HEK293T (cell line): ENCODE results near the gene NTN1.

Experiments
- FOXA1 ChIP-seq: fragments of 450-650 bp; IDR thresholded peaks from 2 replicates; pipeline ENCODE4 v1.6.1; 2016; ENCODE audit warnings: mild to moderate bottlenecking
- LEF1 ChIP-seq: fragments of 450-650 bp; IDR thresholded peaks from 2 replicates; pipeline ENCODE4 v1.6.1; 2017; ENCODE audit warnings: mild to moderate bottlenecking, borderline replicate concordance
- NFRKB ChIP-seq: fragments of 450-650 bp; IDR thresholded peaks from 2 replicates; pipeline ENCODE4 v1.6.1; 2016; ENCODE audit warnings: mild to moderate bottlenecking, moderate library complexity
- SP1 ChIP-seq: fragments of 450-650 bp; IDR thresholded peaks from 2 replicates; pipeline ENCODE4 v1.6.1; 2017

- TF ChIP-seq LEF1 (no peak), FOXA1 (no peak), SP1 (no peak), NFRKB (no peak)
These were observed 218.0 kb downstream of the NTN1 start for GRCh38 chr17:9239246-9239792.
